Measurements from ENCODE around the gene BBIP1. TPM values are rescaled to one million over a fixed set of nuclear protein-coding genes. Genes with fewer than 3 reads are reported as not detected.
A peak's percentile ranks its signal among the peaks of the same experiment; 100 is the strongest.

Gene BBIP1
- total and polyA plus RNA-seq, 9 of the 15 experiments (the other 6 are each of a cell fraction or from before 2014, with no cell fraction given): 5.2 to 31.0 (median 19.4) TPM

- TF ChIP-seq POLR2G (IDR thresholded peaks at IDR 0.05; ENCODE audit: low read depth, low read length) (peak; percentile 90), SRSF3 (IDR thresholded peaks at IDR 0.05; ENCODE audit: insufficient read depth, low read length) (no peak), E2F6 (IDR thresholded peaks at IDR 0.05; ENCODE audit: borderline replicate concordance in 1 of 2, extremely low read depth in 1 of 2, insufficient read depth in 1 of 2, insufficient read length in 1 of 2, low read depth in 1 of 2, low read length in 1 of 2, poor library complexity in 1 of 2, severe bottlenecking in 1 of 2) (peak in 1 of 2 experiments; percentile 30), ZZZ3 (IDR thresholded peaks at IDR 0.05) (no peak), EGR1 (conservative IDR thresholded peaks at IDR 0.05) (peak; percentile 65; the same call in 1 of the 2 replicates), ZBTB2 (IDR thresholded peaks at IDR 0.05) (no peak), PRPF4 (IDR thresholded peaks at IDR 0.05; ENCODE audit: insufficient read depth, low read depth, low read length, poor library complexity, severe bottlenecking) (no peak), SNIP1 (IDR thresholded peaks at IDR 0.05; ENCODE audit: low read depth) (no peak), NRF1 (conservative IDR thresholded peaks at IDR 0.05 in 1 of 2, IDR thresholded peaks at IDR 0.05 in 1 of 2) (peak in 1 of 2 experiments; percentile 57; a peak in 3 of 4 replicates), ZNF124 (CRISPR knock-in tag; IDR thresholded peaks at IDR 0.05) (no peak), PKNOX1 (IDR thresholded peaks at IDR 0.05) (peak; percentile 5; the same call in 1 of the 2 replicates), ZNF584 (CRISPR knock-in tag; IDR thresholded peaks at IDR 0.05; ENCODE audit: low read depth) (0 out of 2 replicates have a peak, but pooled peaks have one; percentile 11), FOXJ2 (tag; IDR thresholded peaks at IDR 0.05) (peak; percentile 12), RBFOX2 (IDR thresholded peaks at IDR 0.05; ENCODE audit: low read depth, low read length) (peak; percentile 76), RBBP5 (IDR thresholded peaks at IDR 0.05; ENCODE audit: borderline replicate concordance, insufficient read depth, low read length, poor library complexity, severe bottlenecking) (peak; percentile 60), POLR2AphosphoS5 (IDR thresholded peaks at IDR 0.05; ENCODE audit: control insufficient read depth, insufficient read depth, low read depth, low read length) (0 out of 2 replicates have a peak, but pooled peaks have one; percentile 24), PHF8 (IDR thresholded peaks at IDR 0.05; ENCODE audit: borderline replicate concordance, low read length) (peak; percentile 61; the same call in 1 of the 2 replicates)
- TF ChIP-seq, protein P1, sequence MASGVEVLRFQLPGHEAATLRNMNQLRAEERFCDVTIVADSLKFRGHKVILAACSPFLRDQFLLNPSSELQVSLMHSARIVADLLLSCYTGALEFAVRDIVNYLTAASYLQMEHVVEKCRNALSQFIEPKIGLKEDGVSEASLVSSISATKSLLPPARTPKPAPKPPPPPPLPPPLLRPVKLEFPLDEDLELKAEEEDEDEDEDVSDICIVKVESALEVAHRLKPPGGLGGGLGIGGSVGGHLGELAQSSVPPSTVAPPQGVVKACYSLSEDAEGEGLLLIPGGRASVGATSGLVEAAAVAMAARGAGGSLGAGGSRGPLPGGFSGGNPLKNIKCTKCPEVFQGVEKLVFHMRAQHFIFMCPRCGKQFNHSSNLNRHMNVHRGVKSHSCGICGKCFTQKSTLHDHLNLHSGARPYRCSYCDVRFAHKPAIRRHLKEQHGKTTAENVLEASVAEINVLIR (CRISPR knock-in tag; IDR thresholded peaks at IDR 0.05): no peak
- TF ChIP-seq, protein P2, sequence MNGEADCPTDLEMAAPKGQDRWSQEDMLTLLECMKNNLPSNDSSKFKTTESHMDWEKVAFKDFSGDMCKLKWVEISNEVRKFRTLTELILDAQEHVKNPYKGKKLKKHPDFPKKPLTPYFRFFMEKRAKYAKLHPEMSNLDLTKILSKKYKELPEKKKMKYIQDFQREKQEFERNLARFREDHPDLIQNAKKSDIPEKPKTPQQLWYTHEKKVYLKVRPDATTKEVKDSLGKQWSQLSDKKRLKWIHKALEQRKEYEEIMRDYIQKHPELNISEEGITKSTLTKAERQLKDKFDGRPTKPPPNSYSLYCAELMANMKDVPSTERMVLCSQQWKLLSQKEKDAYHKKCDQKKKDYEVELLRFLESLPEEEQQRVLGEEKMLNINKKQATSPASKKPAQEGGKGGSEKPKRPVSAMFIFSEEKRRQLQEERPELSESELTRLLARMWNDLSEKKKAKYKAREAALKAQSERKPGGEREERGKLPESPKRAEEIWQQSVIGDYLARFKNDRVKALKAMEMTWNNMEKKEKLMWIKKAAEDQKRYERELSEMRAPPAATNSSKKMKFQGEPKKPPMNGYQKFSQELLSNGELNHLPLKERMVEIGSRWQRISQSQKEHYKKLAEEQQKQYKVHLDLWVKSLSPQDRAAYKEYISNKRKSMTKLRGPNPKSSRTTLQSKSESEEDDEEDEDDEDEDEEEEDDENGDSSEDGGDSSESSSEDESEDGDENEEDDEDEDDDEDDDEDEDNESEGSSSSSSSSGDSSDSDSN (IDR thresholded peaks at IDR 0.05; ENCODE audit: borderline replicate concordance in 1 of 2, low read depth in 2 of 2, low read length in 2 of 2): peak in 1 of 2 experiments; percentile 27; a peak in 1 of 4 replicates
These were observed 460 bp upstream of the BBIP1 start, which contains the start of gene SHOC2 (continued) for GRCh38 chr10:110919349-110919931.

Measured in K562 (cell line).